ENCODE results near the gene SCD5. TPM values are rescaled to one million over a fixed set of nuclear protein-coding genes. Genes with fewer than 3 reads are reported as not detected.

Gene SCD5
- total RNA-seq, 1 donor = 1.0 TPM

- no peaks in the 10 kb centered on the region for H3K9me3 ChIP-seq (ENCODE audit: low read depth, low read length)
- H3K4me3 ChIP-seq (ENCODE audit: low read length) = no peak overlapping the region
- H3K4me1 ChIP-seq (ENCODE audit: insufficient read depth, low read length) = no peaks in the 10 kb centered on the region
- no peaks in the 10 kb centered on the region for H3K27me3 ChIP-seq (ENCODE audit: insufficient read depth, low read length)
Measured at GRCh38 chr4:82579932-82580331, 218.7 kb downstream of the SCD5 start.

Other genes starting within 250 kb of the SCD5 start
- 0.21 TPM for gene TMEM150C, start 236.8 kb downstream of the SCD5 start, total RNA-seq
- gene SEC31A, start 92.4 kb upstream of the SCD5 start, total RNA-seq = 186 TPM
- gene THAP9, start 101.9 kb upstream of the SCD5 start, total RNA-seq = 4.8 TPM
- 16.8 TPM for gene LIN54, start 212.0 kb upstream of the SCD5 start, total RNA-seq
- gene COPS4, start 236.4 kb upstream of the SCD5 start, total RNA-seq = 93.3 TPM

Measured in mononuclear cell (primary cell).